Common myeloid progenitor, CD34-positive (primary cell): ENCODE measurements around the gene GPANK1.

Source experiments
- CTCF ChIA-PET: fragments of 350-600 bp; sonication (Branson Sonifier 250); formaldehyde crosslinking; loops from one replicate; lab custom pipeline; 2021; ENCODE audit warnings: antibody characterized with exemption; lab: Charles Lee
- POLR2A ChIA-PET: fragments of 350-600 bp; sonication (Branson Sonifier 250); formaldehyde crosslinking; loops from one replicate; lab custom pipeline; 2021; ENCODE audit warnings: antibody characterized with exemption; lab: Charles Lee
- DNase-seq, 3 donors: peaks; one replicate each; pipeline versions ENCODE4 v3.0.0 to v3.0.0-alpha.2; 2013
- H3K27ac ChIP-seq, 2 experiments: 1 replicate in 1 of 2; 2 replicates in 1 of 2; pipeline ENCODE4 v1.7.0; 2013; ENCODE audit warnings: inconsistent platforms in 2 of 2, low read length in 2 of 2, mild to moderate bottlenecking in 2 of 2, low read depth in 1 of 2, moderate library complexity in 1 of 2; ENCODE audit not compliant: severe bottlenecking in 2 of 2, insufficient read depth in 1 of 2, poor library complexity in 1 of 2
- H3K27me3 ChIP-seq, 5 experiments: replicated peaks in 2 of 5; 1 replicate in 3 of 5; 2 replicates in 2 of 5; pipeline versions ENCODE4 v1.6.1 to v1.7.0; 2013; ENCODE audit warnings: low read length in 4 of 5, mild to moderate bottlenecking in 2 of 5, moderate library complexity in 2 of 5, inconsistent platforms in 1 of 5; ENCODE audit not compliant: insufficient read depth in 5 of 5, control insufficient read depth in 4 of 5
- H3K36me3 ChIP-seq, 4 experiments: 1 replicate in 2 of 4; 2 replicates in 2 of 4; pipeline versions ENCODE4 v1.6.1 to v1.7.0; 2013; ENCODE audit warnings: low read length in 3 of 4, control low read depth in 1 of 4, mild to moderate bottlenecking in 1 of 4; ENCODE audit not compliant: control insufficient read depth in 4 of 4, insufficient read depth in 4 of 4
- H3K4me1 ChIP-seq, 4 experiments: 1 replicate in 3 of 4; 2 replicates in 1 of 4; pipeline versions ENCODE4 v1.6.1 to v1.7.1; 2013; ENCODE audit warnings: low read length in 3 of 4, mild to moderate bottlenecking in 3 of 4, control low read depth in 1 of 4, inconsistent platforms in 1 of 4, moderate library complexity in 1 of 4; ENCODE audit not compliant: control insufficient read depth in 4 of 4, insufficient read depth in 4 of 4; ENCODE audit errors: control extremely low read depth in 1 of 4
- H3K4me3 ChIP-seq, 7 experiments: 1 replicate in 4 of 7; 2 replicates in 3 of 7; pipeline versions ENCODE4 v1.5.1 to v1.7.0; 2013; ENCODE audit warnings: mild to moderate bottlenecking in 7 of 7, low read length in 6 of 7, moderate library complexity in 6 of 7, inconsistent platforms in 2 of 7, low read depth in 2 of 7, control low read depth in 1 of 7; ENCODE audit not compliant: insufficient read depth in 4 of 7, control insufficient read depth in 1 of 7; ENCODE audit errors: extremely low read depth in 1 of 7
- H3K9me3 ChIP-seq, 5 experiments: 1 replicate in 4 of 5; 2 replicates in 1 of 5; pipeline versions ENCODE4 v1.6.1 to v1.7.1; 2013; ENCODE audit warnings: low read length in 4 of 5, mild to moderate bottlenecking in 2 of 5, inconsistent platforms in 1 of 5, low read depth in 1 of 5, moderate library complexity in 1 of 5; ENCODE audit not compliant: control insufficient read depth in 4 of 5, insufficient read depth in 2 of 5; ENCODE audit errors: control extremely low read depth in 1 of 5
- WGBS: methylation state at CpG from one replicate; pipeline ENCODE4 v1.1.5; 2013; ENCODE audit not compliant: insufficient coverage; 5-methylcytosine and 5-hydroxymethylcytosine counted together

GPANK1 gene

GRCh38 chr6:31663961-31664789 lies 622 bp downstream of the GPANK1 start:
- Histone ChIP-seq H3K9me3 (no peaks in the 10 kb centered on the region), H3K27me3 (no peaks in the 10 kb centered on the region), H3K36me3 (peaks cover 8 to 41% (median 29%) of the 10 kb centered on the region in 4 experiments), H3K27ac (peak overlapping the region; percentile 96 to 99), H3K4me3 (peak overlapping the region; percentile 66 to 99 (median 90)), H3K4me1 (peaks cover 15 to 69% (median 52%) of the 10 kb centered on the region in 4 experiments)
- ChIA-PET CTCF (interaction anchor here (0.8 to 4.6 kb wide), 9 partner anchors 8 to 118 kb away, joined by 3 to 40 read pairs (median 4); partner anchors contain the start of genes APOM, ATP6V1G2 and BAG6), POLR2A (interaction anchor here (0.5 to 3.1 kb wide), 9 partner anchors 11 to 1049 kb away, joined by 3 to 31 read pairs (median 4); partner anchors contain the start of genes APOM, ATP6V1G2, BAG6 and HSPA1B)
- DNase-seq, result peak in 1 of 3 donors; percentile 31
- WGBS, result 48% methylated on average over 14 of the region's 17 CpGs

GRCh38 chr6:31663126-31663960 lies 1.5 kb downstream of the GPANK1 start:
- peaks cover 3 to 32% (median 21%) of the 10 kb centered on the region in 4 experiments for H3K36me3 ChIP-seq
- no peak for DNase-seq
- ChIA-PET POLR2A (interaction anchor here (0.5 to 3.1 kb wide), 2 partner anchors 10 to 101 kb away, joined by 5 to 31 read pairs; partner anchors contain the start of genes APOM and BAG6), CTCF (interaction anchor here (0.8 to 4.6 kb wide), 8 partner anchors 9 to 117 kb away, joined by 3 to 40 read pairs (median 4); partner anchors contain the start of genes APOM, ATP6V1G2 and BAG6)
- peak overlapping the region in 6 of 7 experiments; percentile 86 to 99 (median 90) for H3K4me3 ChIP-seq
- H3K4me1 ChIP-seq, result peaks cover 15 to 76% (median 58%) of the 10 kb centered on the region in 4 experiments
- peak overlapping the region in 1 of 2 experiments; percentile 99 for H3K27ac ChIP-seq
- no peaks in the 10 kb centered on the region for H3K9me3 ChIP-seq
- no peaks in the 10 kb centered on the region for H3K27me3 ChIP-seq
- 92% methylated on average over 6 of the region's 9 CpGs for WGBS

GRCh38 chr6:31662124-31662723 lies 2.6 kb downstream of the GPANK1 start:
- peaks cover 15 to 80% (median 58%) of the 10 kb centered on the region in 4 experiments for H3K4me1 ChIP-seq
- H3K27me3 ChIP-seq, result no peaks in the 10 kb centered on the region

GRCh38 chr6:31661262-31662123 lies 3.3 kb downstream of the GPANK1 start:
- 90% methylated on average over 7 of the region's 12 CpGs for WGBS
- Histone ChIP-seq H3K4me1 (peaks cover 12 to 73% (median 52%) of the 10 kb centered on the region in 4 experiments), H3K27ac (peak overlapping the region in 1 of 2 experiments; percentile 86)

More at GRCh38 chr6:31662124-31662723, 2.6 kb downstream of the GPANK1 start:
- no peak for DNase-seq
- H3K4me3 ChIP-seq, result no peak overlapping the region
- 93% methylated on average over 8 of the region's 12 CpGs for whole genome bisulfite sequencing
- H3K27ac ChIP-seq, result no peak overlapping the region
- CTCF ChIA-PET, result interaction anchor here (0.6 to 4.6 kb wide), 6 partner anchors 9 to 70 kb away, joined by 3 to 40 read pairs (median 4); partner anchors contain the start of genes APOM and BAG6
- peaks cover 4 to 32% (median 17%) of the 10 kb centered on the region in 4 experiments for H3K36me3 ChIP-seq
- H3K9me3 ChIP-seq, result no peaks in the 10 kb centered on the region
- POLR2A ChIA-PET, result interaction anchor here (0.7 kb wide), 1 partner anchor 10 kb away, joined by 3 read pairs; the partner anchor contains the start of gene BAG6

GRCh38 chr6:31660381-31661261 lies 4.2 kb downstream of the GPANK1 start, which contains the start of gene C6orf47:
C6orf47 (minus strand) TSS chr6:31660778; CDS start chr6:31659947, 831 bp downstream.
- H3K27ac ChIP-seq, result peak within 1 kb of the TSS; percentile 74 to 86
- peaks cover 10 to 70% (median 49%) of the 10 kb centered on the region in 4 experiments for H3K4me1 ChIP-seq
- H3K36me3 ChIP-seq, result peaks cover 4 to 34% (median 25%) of the 10 kb centered on the region in 4 experiments
- WGBS, result under 1% methylated on average over 49 of the region's 52 CpGs
- POLR2A ChIA-PET, result interaction anchor here (1.0 to 1.3 kb wide), 3 partner anchors 9 to 114 kb away, joined by 3 to 5 read pairs (median 5); partner anchors contain the start of gene NFKBIL1
- H3K4me3 ChIP-seq, result peak within 1 kb of the TSS; percentile 73 to 94 (median 80)
- H3K9me3 ChIP-seq, result no peaks in the 10 kb centered on the region
- CTCF ChIA-PET, result interaction anchor here (0.7 to 1.7 kb wide), 10 partner anchors 8 to 114 kb away, joined by 3 to 6 read pairs (median 4); partner anchors contain the start of genes ATP6V1G2, BAG6, DDAH2 and LY6G5C
- H3K27me3 ChIP-seq, result no peaks in the 10 kb centered on the region
- peak; percentile 68 to 76 (median 72) for DNase-seq

More at GRCh38 chr6:31661262-31662123, 3.3 kb downstream of the GPANK1 start:
- Histone ChIP-seq H3K4me3 (peak overlapping the region in 4 of 7 experiments; percentile 77 to 86 (median 80)), H3K27me3 (no peaks in the 10 kb centered on the region), H3K36me3 (peaks cover 4 to 31% (median 20%) of the 10 kb centered on the region in 4 experiments), H3K9me3 (no peaks in the 10 kb centered on the region)
- no peak for DNase-seq
- ChIA-PET CTCF (interaction anchor here (0.6 to 1.7 kb wide), 10 partner anchors 8 to 115 kb away, joined by 3 to 6 read pairs (median 4); partner anchors contain the start of genes ATP6V1G2, BAG6, DDAH2 and LY6G5C), POLR2A (interaction anchor here (0.7 to 1.3 kb wide), 3 partner anchors 9 to 76 kb away, joined by 3 to 5 read pairs (median 5); partner anchors contain the start of gene BAG6)
